Measurements from ENCODE around the gene BRSK2.

Gene BRSK2

DNA sequence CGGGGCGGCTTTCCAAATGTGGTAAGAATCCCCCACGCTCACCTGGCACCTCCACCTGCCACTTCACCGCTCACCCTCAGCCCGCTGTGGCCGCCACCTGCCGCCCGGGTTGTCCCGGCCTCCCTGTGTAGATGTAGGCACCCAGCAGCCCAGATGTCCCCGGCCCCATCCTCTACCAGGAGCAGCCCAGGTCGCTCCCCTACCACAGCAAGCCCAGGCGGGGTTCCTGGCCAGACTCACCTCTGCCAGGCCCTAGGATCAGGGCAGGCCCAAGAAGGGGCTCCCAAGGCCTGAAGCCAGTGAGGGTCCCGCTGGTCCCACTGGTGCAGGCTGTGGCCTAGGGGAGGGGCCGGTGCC lies 69.5 kb downstream of the BRSK2 start:
- ATAC-seq, result no peak
- Mint-ChIP-seq H3K27ac (no peak overlapping the region), H3K4me3 (no peak overlapping the region), H3K9me3 (no peaks in the 10 kb centered on the region), H3K27me3 (no peaks in the 10 kb centered on the region), H3K4me1 (no peaks in the 10 kb centered on the region), H3K36me3 (no peaks in the 10 kb centered on the region)

DNA sequence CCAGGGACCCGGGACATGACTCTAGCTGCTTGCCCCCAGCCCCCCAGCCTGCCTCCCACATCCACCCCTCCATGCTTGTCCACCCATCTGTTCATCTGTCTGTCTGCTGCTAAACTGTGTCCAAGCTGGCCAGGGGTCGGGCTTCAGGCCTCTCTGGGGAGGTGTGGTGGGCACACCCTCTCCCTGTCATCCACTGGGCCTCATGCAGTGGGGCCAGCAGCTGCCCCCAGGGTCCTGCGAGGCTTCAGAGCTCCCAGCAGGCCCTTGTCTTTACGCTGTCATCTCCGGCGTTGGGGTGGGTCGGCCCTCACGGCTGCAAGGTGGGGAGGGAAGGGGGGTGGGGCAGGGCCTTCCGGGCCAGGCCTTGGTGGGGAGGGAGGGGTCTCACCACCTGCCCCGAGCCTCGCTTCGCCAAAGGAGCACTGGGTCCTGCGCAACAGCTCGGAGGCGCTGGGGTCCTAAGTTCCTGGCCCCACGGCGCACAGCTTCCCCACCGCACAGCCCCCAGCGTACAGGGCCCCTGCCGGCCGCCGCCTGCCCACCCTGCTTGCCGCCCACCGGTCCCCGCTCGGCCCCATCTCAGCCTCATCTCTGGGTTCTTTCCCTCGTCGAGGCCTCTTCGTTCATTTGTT lies 70.1 kb downstream of the BRSK2 start:
- H3K36me3 Mint-ChIP-seq, result no peaks in the 10 kb centered on the region
- ATAC-seq, result no peak
- no peaks in the 10 kb centered on the region for H3K9me3 Mint-ChIP-seq
- H3K4me1 Mint-ChIP-seq, result no peaks in the 10 kb centered on the region
- no peaks in the 10 kb centered on the region for H3K27me3 Mint-ChIP-seq
- no peak overlapping the region for H3K4me3 Mint-ChIP-seq
- H3K27ac Mint-ChIP-seq, result no peak overlapping the region

DNA sequence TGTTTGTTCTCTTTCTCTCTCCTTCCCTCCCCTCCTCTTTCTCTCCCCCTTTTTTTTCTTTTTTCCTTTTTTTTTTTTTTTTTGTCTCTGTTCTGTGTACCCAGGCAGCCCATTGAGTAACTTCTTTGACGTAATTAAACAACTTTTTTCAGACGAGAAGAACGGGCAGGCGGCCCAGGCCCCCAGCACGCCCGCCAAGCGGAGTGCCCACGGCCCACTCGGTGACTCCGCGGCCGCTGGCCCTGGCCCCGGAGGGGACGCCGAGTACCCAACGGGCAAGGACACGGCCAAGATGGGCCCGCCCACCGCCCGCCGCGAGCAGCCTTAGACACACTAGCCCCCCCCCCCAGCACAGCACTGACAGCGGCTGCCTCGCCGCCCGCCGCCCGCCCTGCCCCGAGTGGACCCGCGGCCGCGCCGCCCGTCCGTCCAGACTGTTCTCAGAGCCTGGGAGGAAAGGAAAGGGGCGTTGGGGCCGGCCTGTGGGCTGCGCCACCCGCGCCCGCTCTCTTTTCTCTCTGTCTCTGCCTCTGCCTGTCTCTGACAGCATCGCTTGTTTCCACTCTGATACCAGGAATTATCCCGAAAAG lies 70.8 kb downstream of the BRSK2 start:
- no peak for ATAC-seq
- Mint-ChIP-seq H3K27ac (no peak overlapping the region), H3K36me3 (peaks cover 5% of the 10 kb centered on the region), H3K4me3 (no peak overlapping the region), H3K9me3 (no peaks in the 10 kb centered on the region), H3K27me3 (no peaks in the 10 kb centered on the region), H3K4me1 (no peaks in the 10 kb centered on the region)

GRCh38 chr11:1460986-1461825 lies 71.5 kb downstream of the BRSK2 start:
- ATAC-seq, result no peak
- H3K36me3 Mint-ChIP-seq, result peaks cover 12% of the 10 kb centered on the region
- H3K4me1 Mint-ChIP-seq, result no peaks in the 10 kb centered on the region
- H3K27me3 Mint-ChIP-seq, result no peaks in the 10 kb centered on the region
- no peaks in the 10 kb centered on the region for H3K9me3 Mint-ChIP-seq
- H3K27ac Mint-ChIP-seq, result no peak overlapping the region
- H3K4me3 Mint-ChIP-seq, result no peak overlapping the region

DNA sequence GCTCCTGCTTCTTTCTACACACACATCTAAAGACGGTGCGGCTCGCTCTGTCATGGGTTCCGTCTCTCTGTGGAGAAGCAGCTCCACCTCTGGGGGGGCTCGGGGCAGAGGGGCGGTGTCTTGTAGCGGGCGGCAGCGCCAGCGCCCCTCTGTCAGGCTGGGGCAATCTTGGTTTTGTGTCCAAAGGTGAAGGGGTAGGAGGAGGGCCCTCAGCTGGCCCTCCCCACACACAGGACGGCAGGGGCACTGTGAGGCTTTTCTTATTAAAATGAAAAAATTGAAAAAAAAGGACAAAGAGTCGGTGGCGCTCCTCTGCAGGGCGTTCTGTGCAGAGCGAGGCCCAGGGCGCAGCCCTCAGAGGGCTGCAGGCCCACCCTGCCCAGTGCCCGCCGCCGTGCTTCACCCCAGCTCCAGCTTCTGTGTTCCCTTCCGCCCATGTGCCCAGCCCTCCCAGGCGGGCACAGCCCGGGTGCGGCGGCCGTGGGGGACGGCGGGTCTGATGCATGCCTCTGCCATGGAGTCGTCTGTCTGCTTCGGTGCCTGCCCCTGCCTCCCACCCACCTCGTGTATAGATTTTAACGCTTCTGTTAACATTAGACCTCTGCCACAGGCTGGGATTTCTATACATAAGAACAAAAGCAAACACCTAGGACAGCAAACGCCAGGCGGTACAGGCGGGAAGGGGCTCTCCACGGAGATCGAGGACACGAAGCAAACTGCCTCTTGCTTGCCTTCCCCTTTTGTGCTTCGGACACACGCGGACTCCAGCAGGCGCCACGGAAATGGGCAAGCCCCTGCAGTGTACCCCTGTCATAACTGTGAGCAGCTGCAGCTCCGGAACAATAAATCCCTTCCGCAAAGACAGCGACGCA lies 72.3 kb downstream of the BRSK2 start:
- no peaks in the 10 kb centered on the region for H3K27me3 Mint-ChIP-seq
- H3K9me3 Mint-ChIP-seq, result no peaks in the 10 kb centered on the region
- no peak overlapping the region for H3K27ac Mint-ChIP-seq
- H3K4me3 Mint-ChIP-seq, result no peak overlapping the region
- no peaks in the 10 kb centered on the region for H3K4me1 Mint-ChIP-seq
- H3K36me3 Mint-ChIP-seq, result peaks cover 17% of the 10 kb centered on the region
- ATAC-seq, result no peak

- H3K27me3 Mint-ChIP-seq, result no peaks in the 10 kb centered on the region
- H3K36me3 Mint-ChIP-seq, result peaks cover 22% of the 10 kb centered on the region
- ATAC-seq, result no peak
Observed at GRCh38 chr11:1462698-1462975, 72.9 kb downstream of the BRSK2 start.

GRCh38 chr11:1463056-1463455 lies 73.3 kb downstream of the BRSK2 start:
- H3K27me3 Mint-ChIP-seq, result no peaks in the 10 kb centered on the region
- no peak overlapping the region for H3K27ac Mint-ChIP-seq
- H3K4me3 Mint-ChIP-seq, result no peak overlapping the region
- ATAC-seq, result no peak
- H3K4me1 Mint-ChIP-seq, result no peaks in the 10 kb centered on the region
- no peaks in the 10 kb centered on the region for H3K9me3 Mint-ChIP-seq
- peaks cover 22% of the 10 kb centered on the region for H3K36me3 Mint-ChIP-seq

More at GRCh38 chr11:1462698-1462975, 72.9 kb downstream of the BRSK2 start:
- Mint-ChIP-seq H3K4me1 (no peaks in the 10 kb centered on the region), H3K4me3 (no peak overlapping the region), H3K27ac (no peak overlapping the region), H3K9me3 (no peaks in the 10 kb centered on the region)

GRCh38 chr11:1466784-1467183 lies 77.0 kb downstream of the BRSK2 start:
- H3K4me3 Mint-ChIP-seq, result no peak overlapping the region
- H3K36me3 Mint-ChIP-seq, result peaks cover 35% of the 10 kb centered on the region
- no peaks in the 10 kb centered on the region for H3K4me1 Mint-ChIP-seq
- no peaks in the 10 kb centered on the region for H3K27me3 Mint-ChIP-seq
- no peak overlapping the region for H3K27ac Mint-ChIP-seq
- no peak for ATAC-seq
- no peaks in the 10 kb centered on the region for H3K9me3 Mint-ChIP-seq

DNA sequence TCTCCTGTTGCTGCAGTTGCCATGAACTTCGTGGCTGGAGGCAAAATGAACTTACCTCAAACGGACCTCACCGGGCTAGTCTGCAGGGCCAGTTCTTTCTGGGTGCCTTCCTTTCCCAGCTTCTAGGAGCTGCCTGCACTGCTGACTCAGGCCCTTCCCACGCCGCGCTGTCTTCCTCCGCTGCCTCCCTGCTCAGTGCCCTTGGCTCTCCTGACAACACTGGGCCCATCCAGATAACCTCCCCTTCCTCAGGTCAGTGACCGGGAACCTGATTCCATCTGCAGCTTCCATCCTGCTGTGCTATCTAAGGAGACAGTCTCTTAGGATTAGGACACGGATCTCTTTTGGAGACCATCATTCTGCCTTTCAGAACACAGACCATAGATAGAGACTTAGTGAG lies 77.5 kb downstream of the BRSK2 start:
- no peak for ATAC-seq
- Mint-ChIP-seq H3K36me3 (peaks cover 36% of the 10 kb centered on the region), H3K9me3 (no peaks in the 10 kb centered on the region)

GRCh38 chr11:1468002-1468401 lies 78.3 kb downstream of the BRSK2 start:
- Mint-ChIP-seq H3K4me3 (no peak overlapping the region), H3K9me3 (no peaks in the 10 kb centered on the region), H3K27ac (peak overlapping the region; percentile 21), H3K36me3 (peaks cover 36% of the 10 kb centered on the region), H3K4me1 (no peaks in the 10 kb centered on the region), H3K27me3 (no peaks in the 10 kb centered on the region)
- no peak for ATAC-seq

More for the DNA sequence above, 77.5 kb downstream of the BRSK2 start:
- Mint-ChIP-seq H3K4me1 (no peaks in the 10 kb centered on the region), H3K27ac (no peak overlapping the region), H3K4me3 (no peak overlapping the region), H3K27me3 (no peaks in the 10 kb centered on the region)

DNA sequence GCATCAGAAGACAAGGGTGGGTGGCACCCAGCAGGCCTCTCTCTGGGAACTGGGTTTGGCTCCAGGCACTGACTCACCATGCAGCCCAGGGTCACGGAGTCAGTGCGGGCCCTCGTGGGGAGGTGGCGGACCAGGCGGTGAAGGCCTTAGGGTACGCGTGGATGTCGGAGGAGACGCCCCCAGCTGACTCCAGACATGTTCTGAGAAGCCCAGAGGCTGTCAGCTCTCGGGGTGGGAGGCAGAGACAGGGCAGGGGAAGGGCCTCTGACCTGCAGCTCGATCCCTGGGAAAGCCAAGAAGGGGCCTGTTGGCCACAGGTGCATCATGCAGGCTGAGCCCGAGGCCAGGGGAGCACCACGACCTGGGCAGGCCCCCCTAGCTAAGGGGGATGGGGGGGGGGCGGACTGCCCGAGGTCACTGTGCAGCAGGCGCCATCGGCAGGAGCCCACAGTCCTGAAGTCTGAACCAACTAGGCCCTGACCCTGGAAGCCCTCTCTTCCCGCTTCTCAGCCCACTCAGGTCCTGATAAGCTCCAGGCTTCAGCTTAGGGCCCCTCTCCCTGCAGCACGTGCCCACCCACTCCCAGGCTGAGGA lies 78.8 kb downstream of the BRSK2 start:
- H3K4me3 Mint-ChIP-seq, result no peak overlapping the region
- H3K27ac Mint-ChIP-seq, result peak overlapping the region; percentile 21
- no peaks in the 10 kb centered on the region for H3K4me1 Mint-ChIP-seq
- no peaks in the 10 kb centered on the region for H3K9me3 Mint-ChIP-seq
- H3K36me3 Mint-ChIP-seq, result peaks cover 37% of the 10 kb centered on the region
- ATAC-seq, result no peak
- no peaks in the 10 kb centered on the region for H3K27me3 Mint-ChIP-seq

DNA sequence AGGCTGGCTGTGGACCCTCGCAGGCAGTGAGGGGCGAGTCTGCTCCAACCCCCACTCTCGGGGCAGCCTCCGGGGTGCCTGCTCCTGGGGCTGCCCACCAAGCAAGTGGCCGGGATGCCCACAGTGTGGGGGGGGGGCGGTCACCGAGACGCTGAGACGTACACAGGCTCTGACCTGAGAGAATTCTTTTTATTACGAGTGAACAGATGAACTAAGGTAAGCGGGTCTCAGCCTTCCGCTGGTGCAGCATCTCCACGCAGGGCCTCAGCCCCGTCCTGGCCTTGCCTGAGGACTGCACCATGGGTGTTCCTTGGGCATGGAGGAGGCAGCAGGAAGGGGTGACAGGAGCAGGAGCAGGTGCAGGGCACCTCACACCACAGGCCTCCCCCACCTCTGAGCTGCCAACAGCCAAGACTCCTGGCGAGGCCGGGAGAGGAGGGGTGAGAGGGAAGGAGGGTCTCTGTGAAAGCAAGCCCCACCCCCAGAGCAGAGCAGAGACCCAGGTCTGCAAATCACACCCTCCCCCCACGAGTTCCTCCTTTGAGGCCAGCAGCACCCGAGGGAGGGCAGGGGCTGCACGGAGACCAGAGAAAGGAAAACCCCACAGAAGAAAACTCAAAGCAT lies 79.7 kb downstream of the BRSK2 start:
- H3K9me3 Mint-ChIP-seq, result no peaks in the 10 kb centered on the region
- no peak for ATAC-seq
- H3K4me3 Mint-ChIP-seq, result no peak overlapping the region
- H3K4me1 Mint-ChIP-seq, result no peaks in the 10 kb centered on the region
- H3K27ac Mint-ChIP-seq, result no peak overlapping the region
- H3K27me3 Mint-ChIP-seq, result no peaks in the 10 kb centered on the region
- peaks cover 45% of the 10 kb centered on the region for H3K36me3 Mint-ChIP-seq

GRCh38 chr11:1469911-1470680 lies 80.4 kb downstream of the BRSK2 start:
- H3K27me3 Mint-ChIP-seq, result no peaks in the 10 kb centered on the region
- H3K27ac Mint-ChIP-seq, result no peak overlapping the region
- no peak overlapping the region for H3K4me3 Mint-ChIP-seq
- ATAC-seq, result no peak
- H3K36me3 Mint-ChIP-seq, result peaks cover 50% of the 10 kb centered on the region
- H3K9me3 Mint-ChIP-seq, result no peaks in the 10 kb centered on the region
- H3K4me1 Mint-ChIP-seq, result no peaks in the 10 kb centered on the region
